Measurements from ENCODE around the gene IL12RB2.
"Not testable (repeated sequence)": the region's sequence is repeated elsewhere in the genome, so short reads cannot be mapped to it uniquely, and the experiment has no call there.

IL12RB2 gene

GRCh38 chr1:67433837-67434236 lies 126.2 kb downstream of the IL12RB2 start:
- DNase-seq, result no peak

GRCh38 chr1:67434491-67434890 lies 126.8 kb downstream of the IL12RB2 start:
- no peak for DNase-seq

GRCh38 chr1:67436511-67437055 lies 128.9 kb downstream of the IL12RB2 start:
- no peak for DNase-seq

- no peak for DNase-seq
Measured at GRCh38 chr1:67437961-67438360, 130.3 kb downstream of the IL12RB2 start.

GRCh38 chr1:67439277-67440029 lies 131.8 kb downstream of the IL12RB2 start:
- DNase-seq, result no peak

GRCh38 chr1:67440339-67440738 lies 132.7 kb downstream of the IL12RB2 start:
- no peak for DNase-seq

GRCh38 chr1:67441183-67441582 lies 133.5 kb downstream of the IL12RB2 start:
- no peak for DNase-seq

GRCh38 chr1:67441739-67442281 lies 134.1 kb downstream of the IL12RB2 start:
- no peak for DNase-seq

GRCh38 chr1:67446014-67446413 lies 138.3 kb downstream of the IL12RB2 start:
- DNase-seq, result not testable (repeated sequence)
